C4-2B (cell line): ENCODE data around the gene ARHGEF19.

ENCODE experiments used
- ZFX ChIP-seq: fragments of 450-650 bp; IDR thresholded peaks from 2 replicates; pipeline ENCODE4 v1.6.1; 2017
- TF ChIP-seq, protein P1 (sequence below): fragments of 450-650 bp; conservative IDR thresholded peaks from 2 replicates; pipeline ENCODE4 v1.5.1; 2017; ENCODE audit warnings: mild to moderate bottlenecking

DNA sequence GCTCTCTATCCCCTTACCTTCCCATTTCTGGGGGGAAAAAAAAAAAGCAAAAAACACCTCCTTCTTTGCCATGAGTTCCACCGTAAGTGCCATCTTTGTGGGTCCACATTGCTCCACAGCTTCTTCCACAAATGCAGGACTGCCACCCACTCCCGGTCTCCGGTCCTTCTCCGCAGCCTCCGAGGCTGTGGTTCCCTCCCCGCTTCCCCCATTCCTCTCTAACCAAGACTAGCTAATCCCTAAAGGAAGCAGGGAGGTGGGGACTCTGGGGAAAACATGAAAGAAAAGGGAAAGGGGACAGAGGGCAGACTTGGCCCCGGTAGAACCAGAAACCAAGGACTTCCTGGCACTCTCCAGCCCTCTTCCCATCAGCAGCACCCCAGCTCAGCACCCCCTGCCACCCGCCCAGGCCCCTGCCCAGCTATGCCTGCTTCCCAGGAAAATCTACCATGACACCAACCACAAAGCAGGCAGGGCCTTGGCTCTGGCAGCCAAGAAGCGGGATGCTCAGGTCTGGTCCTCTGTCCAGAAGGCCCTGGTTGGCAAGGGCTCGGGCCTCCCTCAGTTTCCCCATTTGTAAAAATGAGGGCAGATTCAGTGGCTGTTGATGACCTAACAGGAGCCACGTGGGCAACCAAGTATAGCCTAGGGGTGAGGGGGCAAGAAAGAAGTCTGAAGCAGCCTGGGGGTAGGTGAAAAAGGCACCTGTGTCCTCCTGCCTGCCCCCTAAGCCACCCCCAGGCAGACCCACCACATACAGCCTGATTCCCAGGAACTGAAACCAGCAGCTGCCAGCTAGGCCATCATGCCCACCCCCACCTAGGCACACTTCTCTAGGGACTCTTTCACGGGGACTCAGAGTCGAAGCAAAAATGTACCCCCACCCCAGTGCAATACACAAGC is 59.1 kb downstream of the ARHGEF19 start:
- TF ChIP-seq, protein P1, sequence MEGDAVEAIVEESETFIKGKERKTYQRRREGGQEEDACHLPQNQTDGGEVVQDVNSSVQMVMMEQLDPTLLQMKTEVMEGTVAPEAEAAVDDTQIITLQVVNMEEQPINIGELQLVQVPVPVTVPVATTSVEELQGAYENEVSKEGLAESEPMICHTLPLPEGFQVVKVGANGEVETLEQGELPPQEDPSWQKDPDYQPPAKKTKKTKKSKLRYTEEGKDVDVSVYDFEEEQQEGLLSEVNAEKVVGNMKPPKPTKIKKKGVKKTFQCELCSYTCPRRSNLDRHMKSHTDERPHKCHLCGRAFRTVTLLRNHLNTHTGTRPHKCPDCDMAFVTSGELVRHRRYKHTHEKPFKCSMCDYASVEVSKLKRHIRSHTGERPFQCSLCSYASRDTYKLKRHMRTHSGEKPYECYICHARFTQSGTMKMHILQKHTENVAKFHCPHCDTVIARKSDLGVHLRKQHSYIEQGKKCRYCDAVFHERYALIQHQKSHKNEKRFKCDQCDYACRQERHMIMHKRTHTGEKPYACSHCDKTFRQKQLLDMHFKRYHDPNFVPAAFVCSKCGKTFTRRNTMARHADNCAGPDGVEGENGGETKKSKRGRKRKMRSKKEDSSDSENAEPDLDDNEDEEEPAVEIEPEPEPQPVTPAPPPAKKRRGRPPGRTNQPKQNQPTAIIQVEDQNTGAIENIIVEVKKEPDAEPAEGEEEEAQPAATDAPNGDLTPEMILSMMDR = no peak
- TF ChIP-seq ZFX = no peak
